GM12892 (cell line): ENCODE results near the gene KLHL8.

Experiments used
- DNase-seq: peaks from one replicate; pipeline ENCODE4 v3.0.0; 2011; ENCODE audit not compliant: insufficient read length
- FAIRE-seq: peaks from 2 replicates; lab custom pipeline; 2011; peaks lifted over from hg19 to GRCh38; lab: Jason Lieb, UNC
- POLR2A ChIP-seq: IDR thresholded peaks from 2 replicates; pipeline ENCODE4 v1.6.1; 2011; ENCODE audit warnings: low read depth, low read length, control low read depth
- POLR2AphosphoS5 ChIP-seq: IDR thresholded peaks from 2 replicates; pipeline ENCODE4 v1.6.1; 2011; ENCODE audit warnings: low read depth, low read length, control low read depth
- TAF1 ChIP-seq: IDR thresholded peaks from 2 replicates; pipeline ENCODE4 v1.6.1; 2011; ENCODE audit warnings: low read depth, mild to moderate bottlenecking, control low read depth, low read length, borderline replicate concordance

KLHL8 gene

DNA sequence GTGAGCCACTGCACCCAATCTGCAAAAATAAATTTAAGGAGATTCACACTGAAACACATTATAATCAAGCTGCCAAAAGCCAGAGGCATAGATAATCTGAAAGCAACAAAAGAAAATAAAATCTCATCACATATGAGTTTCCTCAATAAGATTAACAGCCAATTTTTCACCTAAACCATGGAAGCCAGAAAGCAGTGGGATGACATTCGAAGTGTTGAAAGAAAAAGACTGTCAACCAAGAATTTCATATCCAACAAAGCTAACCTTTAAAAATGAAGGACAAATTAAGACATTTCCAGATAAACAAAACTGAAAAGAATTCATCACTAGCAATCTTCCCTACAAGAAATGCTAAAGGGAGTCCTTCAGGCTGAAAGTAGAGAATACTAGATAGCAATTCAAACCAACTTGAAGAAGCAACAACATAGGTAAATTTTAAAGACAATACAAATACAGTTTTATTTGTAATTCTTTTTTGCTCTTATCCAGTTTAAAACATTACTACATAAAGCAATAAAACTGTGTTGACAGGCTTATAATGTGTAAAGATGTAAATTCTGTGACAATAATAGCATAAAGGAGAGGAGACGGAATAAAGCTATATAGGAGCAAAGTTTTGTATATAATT is 23.1 kb upstream of the KLHL8 start:
- DNase-seq (no peak), FAIRE-seq (no peak)
- TF ChIP-seq POLR2AphosphoS5 (no peak), POLR2A (no peak), TAF1 (no peak)

DNA sequence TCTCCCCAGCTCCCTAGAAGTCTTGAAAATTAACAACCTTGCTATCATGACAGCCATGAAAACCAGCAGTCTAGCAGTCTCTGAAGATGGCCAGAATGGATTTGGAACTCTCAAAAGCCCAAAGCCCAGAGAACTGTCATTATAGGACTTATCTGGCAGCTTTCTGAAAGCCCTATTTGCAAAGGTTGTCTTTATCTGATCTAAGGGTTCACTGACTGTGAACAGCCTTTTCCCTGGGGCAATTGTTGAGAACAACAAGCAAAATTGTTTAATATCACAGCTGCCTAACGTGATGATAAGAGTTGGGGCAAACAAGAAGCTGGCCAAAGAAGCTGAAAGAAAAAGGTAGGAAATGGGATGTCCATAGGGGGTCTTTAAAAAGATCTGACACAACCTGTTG is 20.9 kb upstream of the KLHL8 start:
- FAIRE-seq = no peak
- TF ChIP-seq POLR2AphosphoS5 (no peak), TAF1 (no peak), POLR2A (no peak)

DNA sequence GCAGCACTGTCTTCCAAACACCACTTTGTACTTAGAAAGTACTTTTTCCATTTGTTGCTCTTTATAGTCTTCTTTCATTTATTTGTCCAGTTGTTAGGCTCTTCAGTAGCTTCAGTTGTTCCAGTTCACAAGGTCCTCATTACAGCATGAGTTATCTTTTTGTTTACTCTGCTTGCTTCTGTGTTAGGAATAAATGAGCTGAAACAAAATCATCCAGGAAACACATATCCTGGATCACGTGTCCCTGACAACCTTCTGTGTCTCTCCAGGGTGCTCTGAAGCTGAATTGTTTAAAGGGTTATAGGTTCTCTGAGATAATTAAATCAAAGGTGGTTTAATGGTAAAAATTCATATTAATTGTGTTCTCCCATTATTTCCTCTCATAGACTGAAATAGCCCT is 19.9 kb upstream of the KLHL8 start:
- DNase-seq = no peak
- no peak for FAIRE-seq

More for the DNA sequence above, 20.9 kb upstream of the KLHL8 start:
- DNase-seq = no peak

DNA sequence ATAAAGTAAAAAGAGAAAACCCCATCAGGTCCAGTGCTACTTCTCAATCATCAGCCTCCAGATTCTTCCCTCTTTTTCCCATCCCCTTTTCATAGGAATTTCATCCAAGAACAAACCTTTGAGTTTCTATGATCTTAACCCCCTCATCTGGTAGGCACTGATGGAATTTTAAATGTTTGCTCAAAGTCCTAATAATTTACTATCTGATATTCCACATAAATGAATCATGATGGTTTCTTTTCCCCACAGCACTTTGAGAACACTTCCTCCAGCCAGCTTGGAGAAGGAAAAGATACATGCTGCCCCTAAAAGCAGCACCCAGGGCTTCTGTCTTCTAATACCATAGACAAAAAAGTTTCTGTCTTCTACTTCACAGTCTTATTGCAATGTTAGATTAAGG is 19.4 kb upstream of the KLHL8 start:
- TF ChIP-seq TAF1 (no peak), POLR2A (no peak), POLR2AphosphoS5 (no peak)
- FAIRE-seq = no peak
- DNase-seq = no peak

More for the DNA sequence above, 19.9 kb upstream of the KLHL8 start:
- no peak for TF ChIP-seq POLR2A
- TF ChIP-seq POLR2AphosphoS5 = no peak
- TF ChIP-seq TAF1 = no peak

DNA sequence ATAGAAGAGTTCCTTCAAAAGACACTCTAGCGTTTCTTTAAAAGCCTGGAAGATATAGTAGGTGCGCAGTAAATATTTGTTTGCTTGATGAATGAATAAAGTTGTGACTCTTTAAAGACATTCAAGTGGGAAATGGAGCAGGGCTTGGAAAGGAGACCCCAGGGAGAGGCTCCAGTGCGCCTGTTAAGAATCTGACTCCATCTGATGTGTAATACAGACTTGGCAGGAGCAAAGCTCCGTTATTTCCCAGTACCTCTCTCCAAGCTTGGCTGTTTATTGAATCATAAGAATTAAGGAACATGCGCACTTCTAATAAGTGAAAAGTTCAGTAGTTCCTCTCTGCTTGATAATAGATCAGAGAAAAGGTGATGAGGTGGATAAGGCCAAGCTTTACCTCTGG is 18.8 kb upstream of the KLHL8 start:
- FAIRE-seq = no peak
- no peak for DNase-seq
- no peak for TF ChIP-seq POLR2AphosphoS5
- TF ChIP-seq TAF1 = no peak
- TF ChIP-seq POLR2A = no peak

DNA sequence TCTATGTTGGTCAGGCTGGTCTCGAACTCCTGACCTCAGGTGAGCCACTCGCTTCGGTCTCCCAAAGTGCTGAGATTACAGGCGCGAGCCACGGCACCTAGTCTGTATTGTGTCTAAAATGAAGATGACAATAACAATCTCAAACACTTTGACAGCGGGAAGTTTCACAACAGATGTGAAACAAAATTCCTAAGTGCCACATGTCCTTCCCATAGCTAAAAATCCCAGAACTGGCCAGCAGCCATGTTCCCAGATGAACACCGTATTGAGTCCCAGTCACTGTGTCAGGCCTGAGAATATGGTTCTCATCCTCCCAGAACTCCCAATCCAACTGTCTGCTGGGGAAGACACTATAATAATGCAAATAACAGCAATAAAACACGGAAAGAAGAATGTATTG is 16.4 kb upstream of the KLHL8 start:
- no peak for TF ChIP-seq TAF1
- no peak for TF ChIP-seq POLR2AphosphoS5
- TF ChIP-seq POLR2A = no peak
- DNase-seq (no peak), FAIRE-seq (no peak)

DNA sequence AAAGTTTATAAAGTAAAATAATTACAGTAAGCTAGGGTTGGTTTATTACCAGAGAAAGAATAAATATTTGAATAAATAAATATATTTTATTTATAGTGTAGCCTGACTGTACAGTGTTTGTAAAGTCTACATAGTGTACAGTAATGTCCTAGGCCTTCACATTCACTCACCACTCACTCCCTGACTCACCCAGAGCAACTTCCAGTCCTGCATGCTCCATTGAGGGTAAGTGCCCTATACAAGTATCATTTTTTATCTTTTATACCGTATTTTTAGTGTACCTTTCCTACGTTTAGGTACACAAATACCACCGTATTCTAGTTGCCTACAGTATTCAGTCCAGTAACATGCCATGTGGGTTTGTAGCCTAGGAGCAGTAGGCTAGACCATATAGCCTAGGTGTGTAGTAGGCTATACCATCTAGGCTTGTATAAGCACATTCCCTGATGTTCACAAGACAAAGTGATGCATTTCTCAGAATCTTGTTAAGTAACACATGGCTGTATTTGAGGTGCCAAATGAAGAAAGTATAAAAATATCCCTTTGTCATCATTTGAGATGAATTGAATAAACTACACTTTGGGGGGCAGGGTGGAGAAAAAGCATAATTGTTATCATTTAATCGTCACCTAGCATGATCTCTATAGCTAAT is 14.7 kb upstream of the KLHL8 start:
- TF ChIP-seq TAF1 (no peak), POLR2AphosphoS5 (no peak), POLR2A (no peak)
- peak; percentile 66 for FAIRE-seq
- DNase-seq = no peak

DNA sequence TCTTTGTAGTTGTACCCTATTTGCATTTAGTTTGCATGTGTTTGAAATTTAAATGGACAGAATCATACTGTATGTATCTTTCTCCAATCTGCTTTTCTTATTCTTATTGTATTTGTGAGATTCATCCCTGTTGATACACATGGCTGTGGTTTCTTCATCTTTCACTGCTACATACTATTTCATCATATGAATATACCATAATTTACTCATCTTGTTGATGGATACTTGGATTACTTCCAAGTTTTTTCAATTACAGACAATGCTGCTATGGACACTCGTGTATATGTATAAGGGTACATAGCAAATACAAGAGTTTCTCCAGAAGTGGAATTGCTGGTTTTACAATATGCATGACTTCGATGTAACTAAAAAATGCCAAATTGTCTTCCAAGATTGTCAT is 11.8 kb upstream of the KLHL8 start:
- no peak for FAIRE-seq
- DNase-seq = no peak
- no peak for TF ChIP-seq POLR2A
- TF ChIP-seq TAF1 = no peak
- no peak for TF ChIP-seq POLR2AphosphoS5

DNA sequence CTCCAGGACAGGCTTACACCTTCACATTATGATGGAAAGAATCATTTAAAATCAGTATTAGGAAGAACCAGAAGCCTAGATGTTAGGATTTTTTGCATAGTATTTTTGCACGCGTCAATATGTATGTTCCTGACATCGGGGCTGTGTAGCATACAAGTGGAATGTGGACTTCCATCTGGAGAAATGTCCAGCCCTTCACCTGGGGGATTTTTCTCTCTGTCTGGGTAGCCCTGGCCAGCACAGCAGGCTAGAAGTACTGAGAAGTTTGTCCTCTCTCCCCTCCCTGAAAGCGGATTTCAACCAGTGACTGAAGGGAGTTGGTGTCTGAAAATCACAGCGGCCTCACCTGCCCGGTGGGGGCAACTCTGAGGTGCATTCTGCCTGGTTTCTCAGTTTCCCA is 10.4 kb upstream of the KLHL8 start:
- DNase-seq (no peak), FAIRE-seq (no peak)
- TF ChIP-seq TAF1 (no peak), POLR2A (no peak), POLR2AphosphoS5 (no peak)

DNA sequence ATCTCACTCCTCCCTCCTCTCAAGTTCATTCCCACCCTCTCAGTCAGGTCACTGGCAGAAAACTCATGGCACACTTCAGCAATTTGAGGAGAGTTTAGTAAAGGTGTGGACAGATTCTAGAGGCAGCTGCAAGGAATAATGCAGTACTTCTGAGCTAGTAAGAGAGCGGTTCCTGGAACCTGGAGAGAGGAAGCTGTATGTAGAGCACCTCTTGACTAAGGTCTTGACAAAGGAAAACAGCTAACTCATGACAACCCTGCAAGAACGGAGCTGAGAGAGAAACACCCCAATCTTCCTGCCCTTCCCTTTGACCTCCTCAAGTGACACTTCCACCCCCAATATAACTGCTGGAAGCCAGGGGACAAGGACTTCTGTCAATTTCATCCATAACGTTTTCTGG is 9.6 kb upstream of the KLHL8 start:
- FAIRE-seq (no peak), DNase-seq (no peak)
- TF ChIP-seq POLR2A = no peak

DNA sequence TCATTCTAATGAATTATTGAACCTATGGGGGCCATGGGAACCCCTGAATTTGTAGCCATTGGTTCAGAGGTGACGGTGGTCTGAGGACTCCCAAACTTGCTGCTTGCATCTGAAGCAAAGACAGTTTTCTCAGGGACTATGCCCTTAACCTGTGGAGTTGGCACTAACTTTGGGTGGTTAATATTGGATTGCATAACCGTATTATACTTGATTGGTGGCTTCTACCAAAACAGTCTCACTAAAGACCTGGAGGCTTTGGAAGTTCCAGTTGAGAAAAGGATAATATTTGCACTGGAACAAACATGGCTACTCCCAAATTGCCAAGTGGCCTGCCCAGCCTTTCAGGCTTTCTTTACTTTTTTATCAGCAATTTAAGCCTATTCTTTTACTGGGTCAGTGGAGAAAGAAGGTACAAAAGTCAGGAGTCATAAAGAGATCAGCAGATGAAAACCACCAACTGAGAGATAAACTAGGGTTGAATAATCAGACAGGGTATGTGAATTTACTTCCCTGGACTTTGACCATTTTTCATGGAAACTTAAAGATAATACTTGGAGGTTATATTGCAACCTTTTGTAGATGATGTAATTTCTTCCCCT is 7.9 kb upstream of the KLHL8 start:
- TF ChIP-seq TAF1 = no peak
- TF ChIP-seq POLR2AphosphoS5 = no peak
- no peak for TF ChIP-seq POLR2A
- FAIRE-seq = no peak
- DNase-seq = no peak

DNA sequence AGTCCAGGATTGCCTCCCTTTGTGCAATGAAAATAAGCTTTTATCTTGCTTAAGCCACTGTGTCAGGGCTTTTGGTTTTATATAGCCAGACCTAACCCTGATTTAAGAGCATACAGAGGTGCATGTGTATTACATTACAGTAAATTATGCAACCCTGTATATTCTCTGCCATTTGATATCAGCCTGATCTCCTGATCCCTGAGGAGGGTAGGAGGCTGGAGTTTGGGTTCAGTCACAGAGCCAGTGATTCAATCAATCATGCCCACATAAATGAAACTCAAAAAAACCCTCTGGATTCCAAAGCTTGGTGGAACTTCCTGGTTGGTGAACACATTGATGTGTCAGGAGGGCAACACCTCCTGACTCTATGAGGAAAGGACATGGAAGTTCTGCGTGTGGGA is 7.3 kb upstream of the KLHL8 start:
- no peak for FAIRE-seq
- DNase-seq = no peak
- TF ChIP-seq TAF1 (no peak), POLR2AphosphoS5 (no peak), POLR2A (no peak)
